H9 (cell line): ENCODE measurements around the gene LITAFD. TPM values are rescaled to one million over a fixed set of nuclear protein-coding genes. Genes with fewer than 3 reads are reported as not detected.

Experiments
- DNase-seq: peaks from one replicate; pipeline ENCODE4 v3.0.0-alpha.2; 2017
- H2AFZ ChIP-seq: one replicate; pipeline ENCODE4 v1.6.1; 2013; ENCODE audit warnings: mild to moderate bottlenecking, low read length, control low read depth, moderate library complexity
- H2AK5ac ChIP-seq: 2 replicates; pipeline ENCODE4 v1.6.1; 2013; ENCODE audit warnings: low read length, control low read depth, mixed read lengths; ENCODE audit not compliant: insufficient read length
- H2BK120ac ChIP-seq: one replicate; pipeline ENCODE4 v1.6.1; 2013; ENCODE audit warnings: low read depth, mild to moderate bottlenecking, low read length, control low read depth, inconsistent platforms; ENCODE audit not compliant: poor library complexity, severe bottlenecking
- H2BK12ac ChIP-seq: 2 replicates; pipeline ENCODE4 v1.6.1; 2013; ENCODE audit warnings: low read length, control low read depth, mixed read lengths, low read depth; ENCODE audit not compliant: insufficient read length
- H2BK15ac ChIP-seq: 2 replicates; pipeline ENCODE4 v1.6.1; 2013; ENCODE audit warnings: low read depth, low read length, control low read depth
- H2BK20ac ChIP-seq: one replicate; pipeline ENCODE4 v1.6.1; 2013; ENCODE audit warnings: low read depth, mild to moderate bottlenecking, low read length, control low read depth, inconsistent platforms; ENCODE audit not compliant: poor library complexity, severe bottlenecking
- H2BK5ac ChIP-seq: 2 replicates; pipeline ENCODE4 v1.6.1; 2013; ENCODE audit warnings: low read length, control low read depth, mixed read lengths; ENCODE audit not compliant: insufficient read length
- H3K14ac ChIP-seq: 2 replicates; pipeline ENCODE4 v1.6.1; 2013; ENCODE audit warnings: low read length, control low read depth; ENCODE audit not compliant: insufficient read depth
- H3K18ac ChIP-seq: 2 replicates; pipeline ENCODE4 v1.6.1; 2013; ENCODE audit warnings: low read depth, mild to moderate bottlenecking, mixed read lengths, low read length, control low read depth; ENCODE audit not compliant: insufficient read length
- H3K23ac ChIP-seq: 2 replicates; pipeline ENCODE4 v1.6.1; 2013; ENCODE audit warnings: low read length, control low read depth, mixed read lengths, low read depth; ENCODE audit not compliant: insufficient read length
- H3K23me2 ChIP-seq: 2 replicates; pipeline ENCODE4 v1.6.1; 2013; ENCODE audit warnings: low read depth, mild to moderate bottlenecking, mixed read lengths, low read length, control low read depth; ENCODE audit not compliant: insufficient read length, poor library complexity, severe bottlenecking
- H3K27ac ChIP-seq: 2 replicates; pipeline ENCODE4 v1.5.1; 2013; ENCODE audit warnings: low read length, control low read depth, mixed read lengths, low read depth; ENCODE audit not compliant: insufficient read length
- H3K27me3 ChIP-seq: 2 replicates; pipeline ENCODE4 v1.6.1; 2013; ENCODE audit warnings: low read length, control low read depth, inconsistent platforms; ENCODE audit not compliant: insufficient read depth
- H3K4ac ChIP-seq: 2 replicates; pipeline ENCODE4 v1.6.1; 2013; ENCODE audit warnings: low read depth, mild to moderate bottlenecking, control low read depth, inconsistent platforms, low read length, moderate library complexity
- H3K4me1 ChIP-seq: 2 replicates; pipeline ENCODE4 v1.6.1; 2013; ENCODE audit warnings: low read length, control low read depth, inconsistent platforms; ENCODE audit not compliant: insufficient read depth
- H3K4me2 ChIP-seq: 2 replicates; pipeline ENCODE4 v1.6.1; 2013; ENCODE audit warnings: low read length, control low read depth, mixed read lengths; ENCODE audit not compliant: insufficient read length, insufficient read depth
- H3K56ac ChIP-seq: 2 replicates; pipeline ENCODE4 v1.6.1; 2013; ENCODE audit warnings: low read depth, mild to moderate bottlenecking, mixed read lengths, low read length, control low read depth; ENCODE audit not compliant: insufficient read length
- H3K79me1 ChIP-seq: 2 replicates; pipeline ENCODE4 v1.6.1; 2013; ENCODE audit warnings: low read depth, mild to moderate bottlenecking, moderate library complexity, low read length, control low read depth, inconsistent platforms; ENCODE audit not compliant: insufficient read depth, poor library complexity, severe bottlenecking
- H3K79me2 ChIP-seq: 2 replicates; pipeline ENCODE4 v1.6.1; 2013; ENCODE audit warnings: low read length, control low read depth, inconsistent platforms; ENCODE audit not compliant: insufficient read depth
- H3K9ac ChIP-seq: 2 replicates; pipeline ENCODE4 v1.6.1; 2013; ENCODE audit warnings: low read length, control low read depth, mixed read lengths; ENCODE audit not compliant: insufficient read length; ENCODE audit errors: extremely low read depth
- H3K9me3 ChIP-seq: one replicate; pipeline ENCODE4 v1.6.1; 2013; ENCODE audit warnings: low read depth, low read length, inconsistent platforms; ENCODE audit not compliant: control insufficient read depth
- H3T11ph ChIP-seq: one replicate; pipeline ENCODE4 v1.6.1; 2013; ENCODE audit warnings: mild to moderate bottlenecking, low read length, control low read depth, inconsistent platforms
- H4K20me1 ChIP-seq: one replicate; pipeline ENCODE4 v1.6.1; 2013; ENCODE audit not compliant: control insufficient read depth, insufficient read length, insufficient read depth
- H4K5ac ChIP-seq: 2 replicates; pipeline ENCODE4 v1.6.1; 2013; ENCODE audit warnings: low read depth, mild to moderate bottlenecking, mixed read lengths, low read length, control low read depth; ENCODE audit not compliant: insufficient read length
- H4K8ac ChIP-seq: replicated peaks from 2 replicates; pipeline ENCODE4 v1.6.1; 2013; ENCODE audit warnings: low read length, control low read depth, mixed read lengths, low read depth; ENCODE audit not compliant: insufficient read length
- H4K91ac ChIP-seq: 2 replicates; pipeline ENCODE4 v1.6.1; 2013; ENCODE audit warnings: low read depth, mild to moderate bottlenecking, moderate library complexity, mixed read lengths, low read length, control low read depth; ENCODE audit not compliant: insufficient read length
- H3K27ac Mint-ChIP-seq, 3 experiments: 2 replicates in 2 of 3; 3 replicates in 1 of 3; pipeline ENCODE4 v1.8.0; 2020 to 2021; ENCODE audit warnings: mixed read lengths in 3 of 3, mild to moderate bottlenecking in 1 of 3, moderate library complexity in 1 of 3
- H3K27me3 Mint-ChIP-seq: 2 replicates; pipeline ENCODE4 v1.8.0; 2021; ENCODE audit warnings: low read depth, mild to moderate bottlenecking, moderate library complexity, mixed read lengths
- H3K36me3 Mint-ChIP-seq, 3 experiments: 2 replicates in 2 of 3; 3 replicates in 1 of 3; pipeline ENCODE4 v1.8.0; 2020 to 2021; ENCODE audit warnings: low read depth in 3 of 3, mixed read lengths in 3 of 3; ENCODE audit not compliant: insufficient read depth in 1 of 3
- H3K4me1 Mint-ChIP-seq, 2 experiments: 2 replicates each; pipeline ENCODE4 v1.8.0; 2020; ENCODE audit warnings: mixed read lengths in 2 of 2
- H3K4me3 Mint-ChIP-seq, 2 experiments: 2 replicates in 1 of 2; 3 replicates in 1 of 2; pipeline ENCODE4 v1.8.0; 2020 to 2021; ENCODE audit warnings: mild to moderate bottlenecking in 2 of 2, mixed read lengths in 2 of 2, moderate library complexity in 1 of 2
- H3K9me3 Mint-ChIP-seq, 2 experiments: 2 replicates in 1 of 2; 3 replicates in 1 of 2; pipeline ENCODE4 v1.8.0; 2020; ENCODE audit warnings: mild to moderate bottlenecking in 2 of 2, mixed read lengths in 2 of 2, moderate library complexity in 1 of 2
- CTCF ChIP-seq: fragments of 200-600 bp; sonication (generic); conservative IDR thresholded peaks from 3 replicates; pipeline ENCODE4 v1.8.0; 2021; ENCODE audit warnings: antibody characterized with exemption, mild to moderate bottlenecking
- WGBS: extraction: QIAGEN DNeasy Blood & Tissue Kit; methylation state at CpG from one replicate; pipeline ENCODE4 v1.1.7; 2013; ENCODE audit warnings: missing lambda C conversion rate, low lambda C conversion rate, mixed read lengths; ENCODE audit not compliant: insufficient read length; ENCODE audit errors: extremely low coverage; 5-methylcytosine and 5-hydroxymethylcytosine counted together
- total RNA-seq: library from RNA; stranded (reverse); gene quantifications from 2 replicates; pipeline ENCODE4 v1.2.1, GENCODE V29; 2021

Gene LITAFD
- total RNA-seq, 1 experiment from 2014 or later = not detected

GRCh38 chr16:8852534-8852933 lies 29.6 kb upstream of the LITAFD start:
- Histone ChIP-seq H2AFZ (no peak overlapping the region), H2BK120ac (no peak overlapping the region), H3K4ac (no peak overlapping the region), H3K27me3 (no peaks in the 10 kb centered on the region), H3K4me1 (no peaks in the 10 kb centered on the region), H4K8ac (no peak overlapping the region), H3K4me2 (no peak overlapping the region), H2BK15ac (no peak overlapping the region), H2BK20ac (no peak overlapping the region), H3K9me3 (no peaks in the 10 kb centered on the region), H2BK12ac (no peak overlapping the region), H4K20me1 (peaks cover 6% of the 10 kb centered on the region), H2BK5ac (no peak overlapping the region), H3K79me1 (no peaks in the 10 kb centered on the region), H3T11ph (no peak overlapping the region), H3K14ac (no peak overlapping the region), H3K9ac (no peak overlapping the region), H4K5ac (no peak overlapping the region), H3K79me2 (no peaks in the 10 kb centered on the region), H3K23me2 (no peaks in the 10 kb centered on the region), H2AK5ac (no peak overlapping the region), H3K18ac (no peak overlapping the region), H3K23ac (no peak overlapping the region), H3K27ac (no peak overlapping the region), H4K91ac (no peak overlapping the region), H3K56ac (no peak overlapping the region)
- no CpG with 5 or more reads among the region's 8 CpGs for WGBS
- Mint-ChIP-seq H3K36me3 (peaks cover 41 to 98% (median 78%) of the 10 kb centered on the region in 3 experiments), H3K9me3 (no peaks in the 10 kb centered on the region; a peak in 1 of 5 replicates), H3K4me3 (no peak overlapping the region; a peak in 1 of 5 replicates), H3K27me3 (no peaks in the 10 kb centered on the region; the same call in 1 of the 2 replicates), H3K27ac (peak overlapping the region in 2 of 3 experiments; percentile 92 to 96; a peak in 4 of 7 replicates), H3K4me1 (peaks cover 27 to 33% of the 10 kb centered on the region in 2 experiments)
- TF ChIP-seq CTCF = no peak
- no peak for DNase-seq
